ENCODE data around the gene RPS6KC1.
"Not testable (repeated sequence)": the region's sequence is repeated elsewhere in the genome, so short reads cannot be mapped to it uniquely, and the experiment has no call there.

The RPS6KC1 gene

DNA sequence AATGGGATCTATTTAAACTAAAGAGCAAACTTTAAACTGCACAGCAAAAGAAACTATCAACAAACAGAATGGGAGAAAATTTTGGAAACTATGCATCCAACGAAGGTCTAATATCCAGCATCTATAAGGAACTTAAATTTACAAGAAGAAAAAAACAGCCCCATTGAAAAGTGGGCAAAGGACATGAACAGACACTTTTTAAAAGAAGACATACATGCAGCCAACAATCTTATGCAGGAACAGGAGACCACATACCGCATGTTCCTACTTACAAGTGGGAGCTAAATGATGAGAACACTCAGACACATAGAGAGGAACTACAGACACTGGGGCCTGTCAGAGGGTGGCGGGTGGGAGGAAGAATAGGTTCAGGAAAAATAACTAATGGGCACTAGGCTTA is 149.6 kb downstream of the RPS6KC1 start:
- in situ Hi-C loops (cut with MboI; ENCODE audit: low sequenced_read_pairs): no loop called here

DNA sequence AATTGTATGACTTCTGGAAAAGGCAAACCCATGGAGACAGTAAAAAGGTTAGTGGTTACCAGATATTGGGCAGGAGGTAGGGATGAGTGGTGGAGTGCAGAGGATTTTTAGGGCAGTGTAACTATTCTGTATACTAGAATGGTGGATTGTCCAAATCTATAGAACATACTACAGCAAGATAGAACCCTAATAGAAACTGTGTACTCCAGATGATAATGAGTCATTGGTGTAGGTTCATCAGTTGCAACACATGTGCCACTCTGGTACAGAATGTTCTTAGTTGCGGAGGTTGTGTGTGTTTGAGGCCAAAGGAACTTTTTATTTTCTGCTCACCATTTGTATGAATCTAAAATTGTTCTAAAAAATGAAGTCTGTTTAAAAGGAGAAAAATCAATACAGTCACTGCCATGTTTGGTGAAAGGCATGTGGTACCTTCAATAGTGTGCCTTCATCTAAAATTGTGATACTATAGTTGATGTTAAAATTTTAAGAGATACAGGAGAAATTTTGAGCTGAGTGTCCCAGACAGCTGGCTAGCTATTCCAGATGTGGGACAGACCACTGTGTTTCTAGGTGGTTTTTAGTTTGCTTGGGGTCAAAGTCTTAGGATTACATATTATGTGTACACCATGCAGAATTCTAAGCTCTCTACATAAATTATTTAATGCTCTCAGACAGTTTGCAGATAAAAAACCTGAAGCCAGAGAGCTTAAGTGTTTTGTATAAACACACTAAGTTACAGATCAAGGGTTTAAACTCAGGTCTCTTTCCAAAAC is 150.5 kb downstream of the RPS6KC1 start:
- in situ Hi-C loops (cut with MboI; ENCODE audit: low sequenced_read_pairs): no loop called here

DNA sequence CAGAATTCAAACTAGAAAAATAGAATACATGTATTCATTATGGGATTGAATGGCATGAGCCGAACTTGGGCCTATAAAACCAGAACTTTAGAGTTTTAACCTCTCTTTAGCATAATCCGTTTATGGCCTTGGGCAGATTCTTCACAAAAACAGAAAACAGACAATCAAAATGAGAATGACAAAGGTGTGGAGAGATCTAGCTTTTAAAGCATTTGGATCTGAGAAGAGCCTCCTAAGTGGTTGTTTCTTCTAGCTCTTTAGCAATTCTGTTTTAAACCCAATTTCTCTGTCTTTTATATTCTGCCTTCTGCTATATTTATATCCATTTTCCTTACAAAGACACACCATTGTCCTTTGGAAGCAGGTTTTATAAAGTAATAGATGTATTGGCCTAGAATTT is 160.2 kb downstream of the RPS6KC1 start:
- in situ Hi-C loops (cut with MboI; ENCODE audit: low sequenced_read_pairs): no loop called here

DNA sequence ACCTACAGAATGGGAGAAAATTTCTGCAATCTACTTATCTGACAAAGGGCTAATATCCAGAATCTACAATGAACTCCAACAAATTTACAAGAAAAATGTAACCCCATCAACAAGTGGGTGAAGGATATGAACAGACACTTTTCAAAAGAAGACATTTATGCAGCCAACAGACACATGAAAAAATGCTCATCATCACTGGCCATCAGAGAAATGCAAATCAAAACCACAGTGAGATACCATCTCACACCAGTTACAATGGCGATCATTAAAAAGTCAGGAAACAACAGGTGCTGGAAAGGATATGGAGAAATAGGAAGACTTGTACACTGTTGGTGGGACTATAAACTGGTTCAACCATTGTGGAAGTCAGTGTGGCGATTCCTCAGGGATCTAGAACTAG is 168.0 kb downstream of the RPS6KC1 start:
- in situ Hi-C loops (cut with MboI; ENCODE audit: low sequenced_read_pairs): not testable (repeated sequence)

DNA sequence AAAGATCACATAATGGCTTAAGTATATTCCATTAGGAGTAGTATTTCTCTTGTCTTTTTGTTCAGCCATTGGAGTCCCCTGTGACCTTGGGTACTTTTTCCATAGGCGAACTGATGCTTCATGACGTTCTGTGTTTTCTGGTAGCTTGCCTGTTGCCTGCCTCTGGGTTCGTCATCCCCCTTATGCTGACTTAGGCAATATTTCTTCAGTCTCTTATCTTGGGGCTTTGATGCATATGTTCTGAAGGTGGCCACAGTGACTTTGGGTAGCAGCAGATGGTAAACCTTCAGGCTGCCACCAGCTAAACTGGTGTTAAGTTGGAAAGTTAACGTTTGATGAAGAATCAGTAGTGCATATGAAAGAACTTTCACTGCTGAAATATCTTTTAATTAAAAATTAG is 170.2 kb downstream of the RPS6KC1 start:
- in situ Hi-C loops (cut with MboI; ENCODE audit: low sequenced_read_pairs): no loop called here

DNA sequence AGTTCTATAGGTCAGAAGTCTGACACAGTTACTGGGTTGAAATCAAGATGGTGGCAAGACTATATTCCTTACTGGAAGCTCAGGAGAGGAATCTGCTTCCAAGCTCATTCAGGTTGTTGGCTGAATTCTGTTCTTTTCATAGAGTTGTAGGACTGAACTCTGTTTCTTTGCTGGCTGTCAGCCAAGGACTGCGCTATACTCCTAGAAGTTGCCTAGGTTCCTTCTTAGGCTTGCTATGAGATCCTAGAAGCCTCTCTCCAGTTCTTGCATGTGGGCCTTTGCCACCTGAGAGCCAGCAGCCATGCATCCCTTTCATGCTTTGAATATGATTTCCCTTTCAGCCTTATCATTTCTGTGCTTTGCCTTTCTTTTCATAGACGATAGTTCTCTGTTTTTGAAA is 176.4 kb downstream of the RPS6KC1 start:
- in situ Hi-C loops (cut with MboI; ENCODE audit: low sequenced_read_pairs): no loop called here

DNA sequence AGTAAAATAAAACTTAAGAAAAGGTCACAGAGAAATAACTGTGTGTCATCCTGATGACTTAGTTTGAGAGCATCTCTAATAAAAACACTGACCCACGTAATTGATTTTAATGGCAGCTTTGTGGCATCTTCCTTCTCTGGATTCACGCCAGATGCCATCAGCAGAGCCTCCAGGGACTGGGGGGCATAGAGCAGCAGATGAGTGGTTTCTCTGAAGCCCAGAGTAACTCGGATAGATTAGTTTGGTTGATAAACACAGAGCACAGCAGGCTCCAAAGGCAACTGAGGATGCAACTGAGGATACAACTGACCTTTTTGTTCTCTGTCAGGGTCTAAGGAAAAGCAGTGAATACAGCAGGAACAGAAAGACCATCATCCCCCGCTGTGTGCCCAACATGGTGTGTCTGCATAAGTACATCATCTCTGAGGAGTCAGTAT is 180.8 kb downstream of the RPS6KC1 start:
- in situ Hi-C loops (cut with MboI; ENCODE audit: low sequenced_read_pairs): no loop called here

DNA sequence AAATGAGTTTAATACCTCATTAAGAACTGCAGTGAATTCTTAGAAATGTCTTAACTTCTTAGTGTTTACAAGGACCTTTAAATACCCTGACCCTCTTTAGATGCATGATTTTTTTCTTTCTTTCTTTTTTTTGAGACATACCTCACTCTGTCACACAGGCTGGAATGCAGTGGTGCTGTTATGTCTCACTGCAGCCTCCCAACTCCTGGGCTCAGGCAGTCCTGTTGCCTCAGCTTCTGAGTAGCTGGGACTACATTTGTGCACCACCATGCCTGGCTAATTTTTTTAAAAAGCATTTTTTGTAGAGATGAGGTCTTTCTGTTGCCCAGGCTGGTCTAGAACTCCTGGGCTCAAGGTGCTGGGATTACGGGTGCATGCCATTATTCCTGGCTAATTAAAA is 191.8 kb downstream of the RPS6KC1 start:
- in situ Hi-C loops (cut with MboI; ENCODE audit: low sequenced_read_pairs): no loop called here

DNA sequence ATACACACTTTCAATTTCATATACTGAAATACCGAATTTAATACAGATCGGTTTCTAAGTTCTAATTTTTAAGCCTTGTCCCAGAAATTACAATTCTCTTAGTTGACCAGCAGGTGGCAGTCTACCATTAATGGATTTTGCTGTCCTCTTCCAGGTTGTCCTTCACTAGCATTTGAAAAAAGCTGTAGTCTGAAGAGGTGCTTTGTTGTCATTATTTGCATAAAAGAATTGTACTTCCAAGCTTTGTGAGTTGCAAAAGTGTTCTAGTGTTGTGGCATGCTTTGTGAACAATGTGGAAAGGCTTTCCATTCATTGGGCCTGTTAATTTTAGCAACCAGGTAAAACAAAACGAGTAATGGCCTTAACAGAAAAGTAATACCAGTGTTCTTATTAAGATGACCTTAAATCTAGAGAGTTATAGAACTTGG is 193.6 kb downstream of the RPS6KC1 start:
- in situ Hi-C loops (cut with MboI; ENCODE audit: low sequenced_read_pairs): no loop called here

DNA sequence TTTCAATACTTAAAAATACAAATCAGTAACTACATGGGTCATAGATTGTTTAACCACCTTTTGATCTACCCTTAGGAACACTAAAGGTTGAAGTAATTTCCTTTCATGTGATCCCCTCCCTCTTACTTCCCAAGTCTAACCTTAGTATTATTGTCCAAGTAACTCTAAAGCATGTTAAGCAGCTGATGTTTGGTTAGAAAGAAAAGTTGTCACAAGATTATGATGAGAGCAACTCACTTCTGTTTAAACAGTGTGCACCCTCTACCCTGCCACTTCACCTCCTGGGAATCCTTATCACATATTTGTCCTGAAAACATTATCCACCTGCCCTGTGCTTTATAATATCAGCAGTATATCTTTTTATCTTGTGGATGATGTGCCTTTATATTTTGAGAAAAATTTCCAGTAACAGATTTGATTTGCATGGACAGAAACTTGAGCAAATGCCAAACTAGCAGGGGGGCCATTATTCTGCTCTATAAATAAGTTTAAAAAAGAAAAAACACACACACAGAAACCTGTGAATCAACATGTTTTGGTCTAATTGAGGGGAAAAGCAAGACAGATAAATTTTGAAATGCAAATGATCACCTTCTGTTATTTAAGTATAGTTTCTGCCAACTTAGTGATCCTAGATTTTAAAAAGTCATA is 194.3 kb downstream of the RPS6KC1 start:
- in situ Hi-C loops (cut with MboI; ENCODE audit: low sequenced_read_pairs): no loop called here

DNA sequence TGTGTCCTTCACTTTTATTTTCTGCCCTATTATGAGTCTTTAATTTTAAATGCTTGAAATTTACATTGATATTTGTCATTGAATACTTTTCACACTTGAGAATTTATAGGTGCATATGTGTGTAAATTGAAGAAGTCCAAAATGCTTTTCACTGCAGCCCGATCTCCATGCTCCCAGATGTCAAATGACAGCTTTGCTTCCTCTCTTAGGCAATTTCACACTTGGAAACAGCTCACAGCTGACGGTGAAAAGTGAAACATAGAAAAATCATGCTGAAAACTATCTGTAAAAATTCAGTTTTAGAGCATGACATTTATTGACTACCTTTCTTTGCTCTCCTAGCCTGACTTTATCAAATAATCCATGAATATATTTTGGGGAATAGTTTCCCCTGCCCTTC is 196.0 kb downstream of the RPS6KC1 start:
- in situ Hi-C loops (cut with MboI; ENCODE audit: low sequenced_read_pairs): no loop called here

DNA sequence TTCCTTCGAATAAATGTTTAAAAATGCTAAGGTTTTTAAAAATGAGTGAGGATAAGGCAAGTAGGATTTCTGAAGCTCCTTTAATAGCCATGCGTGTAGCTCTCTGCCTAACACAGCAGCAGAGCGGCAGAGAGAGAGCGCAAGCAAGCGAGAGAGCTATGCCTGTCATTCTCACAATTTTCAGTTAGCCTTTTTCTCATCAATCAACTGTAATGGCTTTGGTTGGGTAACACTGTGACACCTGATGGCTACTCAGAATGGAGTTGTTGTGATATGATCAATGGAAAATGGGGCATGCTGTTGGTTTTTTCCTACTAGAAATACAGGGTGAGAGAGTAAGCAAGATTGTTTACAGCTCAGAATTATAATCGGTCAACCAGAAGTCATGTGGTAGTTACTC is 198.4 kb downstream of the RPS6KC1 start:
- in situ Hi-C loops (cut with MboI; ENCODE audit: low sequenced_read_pairs): no loop called here

DNA sequence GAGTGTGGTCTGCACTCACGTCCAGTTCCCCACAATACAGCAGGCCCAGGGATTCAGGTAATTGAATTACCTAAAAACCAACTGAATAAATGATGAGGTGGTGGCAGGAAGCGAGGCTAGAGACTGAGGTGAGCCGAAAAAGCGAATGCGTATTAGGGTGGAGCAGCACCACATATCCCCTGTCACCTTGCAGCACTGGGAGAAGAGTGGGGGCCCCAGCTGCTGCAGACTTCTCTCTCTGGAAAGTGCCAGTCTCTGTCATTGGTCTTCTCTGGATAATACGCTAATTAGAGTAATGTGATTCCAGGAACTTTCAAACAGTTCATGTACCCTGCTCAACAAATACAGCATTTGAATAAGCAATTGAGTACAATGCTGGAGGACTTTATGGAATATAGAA is 199.0 kb downstream of the RPS6KC1 start:
- in situ Hi-C loops (cut with MboI; ENCODE audit: low sequenced_read_pairs): no loop called here

DNA sequence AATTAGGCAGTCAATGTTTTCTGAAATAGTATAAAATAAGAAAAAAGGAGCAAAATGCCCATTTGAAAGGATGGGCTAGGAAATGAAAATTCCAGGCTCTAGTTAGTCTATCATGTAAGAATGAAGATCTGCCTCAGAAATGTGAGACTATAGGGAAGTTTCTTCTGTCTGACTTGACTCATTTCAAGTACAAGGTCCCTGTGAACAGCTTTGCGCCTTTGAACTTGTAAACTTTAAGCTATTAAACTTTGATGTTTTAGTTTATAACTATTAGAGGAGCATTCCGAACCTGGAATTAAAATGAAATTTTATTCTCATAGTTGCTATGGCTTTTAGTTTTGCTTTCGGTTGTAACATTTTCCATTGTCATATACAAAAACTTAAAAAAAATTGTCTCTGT is 199.4 kb downstream of the RPS6KC1 start:
- in situ Hi-C loops (cut with MboI; ENCODE audit: low sequenced_read_pairs): no loop called here

DNA sequence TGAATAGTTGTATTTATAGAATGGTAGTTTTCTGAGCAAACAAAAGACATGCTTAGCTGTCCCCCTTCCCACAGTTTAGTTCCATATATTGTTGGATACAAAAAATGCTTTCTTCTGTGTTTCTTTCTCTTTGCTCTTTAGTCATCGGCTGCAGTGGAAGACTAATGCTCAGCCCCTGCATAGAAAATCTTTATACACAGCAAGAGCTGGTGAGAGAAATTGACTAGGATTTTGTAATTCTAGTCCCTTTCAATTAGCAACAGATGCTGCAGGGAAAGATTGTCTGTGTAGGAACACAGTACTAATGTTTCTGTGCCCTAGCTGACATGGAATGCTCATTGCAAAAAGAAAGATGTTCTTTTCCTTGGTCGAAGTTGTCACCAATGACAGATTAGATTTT is 200.9 kb downstream of the RPS6KC1 start:
- in situ Hi-C loops (cut with MboI; ENCODE audit: low sequenced_read_pairs): no loop called here

DNA sequence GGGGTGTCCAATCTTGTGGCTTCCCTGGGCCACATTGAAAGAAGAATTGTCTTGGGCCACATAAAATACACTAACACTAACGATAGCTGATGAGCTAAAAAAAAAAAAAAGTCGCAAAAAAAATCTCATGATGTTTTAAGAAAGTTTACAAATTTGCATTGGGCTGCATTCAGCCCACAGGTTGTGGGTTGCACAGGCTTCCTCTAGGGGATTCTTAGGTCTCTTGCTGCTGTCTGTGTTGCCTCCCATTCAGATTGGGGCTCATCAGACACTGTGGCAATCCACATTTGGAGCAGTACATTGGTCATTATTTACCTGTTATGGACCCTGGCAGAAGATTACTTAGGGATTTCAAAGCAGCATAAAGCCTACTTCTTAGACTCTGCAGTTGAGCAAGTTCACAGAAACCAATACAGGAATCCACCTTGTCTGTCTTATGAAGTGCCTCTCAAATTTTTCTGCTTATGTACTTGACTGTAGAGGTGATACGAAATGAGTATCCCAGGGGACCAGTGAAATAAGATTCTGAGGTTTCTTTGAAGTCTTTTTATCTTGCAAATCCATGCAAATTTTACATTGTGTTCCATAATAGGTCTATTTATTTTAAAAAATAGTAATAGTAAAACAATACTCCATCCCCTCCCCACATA is 205.5 kb downstream of the RPS6KC1 start:
- in situ Hi-C loops (cut with MboI; ENCODE audit: low sequenced_read_pairs): no loop called here

DNA sequence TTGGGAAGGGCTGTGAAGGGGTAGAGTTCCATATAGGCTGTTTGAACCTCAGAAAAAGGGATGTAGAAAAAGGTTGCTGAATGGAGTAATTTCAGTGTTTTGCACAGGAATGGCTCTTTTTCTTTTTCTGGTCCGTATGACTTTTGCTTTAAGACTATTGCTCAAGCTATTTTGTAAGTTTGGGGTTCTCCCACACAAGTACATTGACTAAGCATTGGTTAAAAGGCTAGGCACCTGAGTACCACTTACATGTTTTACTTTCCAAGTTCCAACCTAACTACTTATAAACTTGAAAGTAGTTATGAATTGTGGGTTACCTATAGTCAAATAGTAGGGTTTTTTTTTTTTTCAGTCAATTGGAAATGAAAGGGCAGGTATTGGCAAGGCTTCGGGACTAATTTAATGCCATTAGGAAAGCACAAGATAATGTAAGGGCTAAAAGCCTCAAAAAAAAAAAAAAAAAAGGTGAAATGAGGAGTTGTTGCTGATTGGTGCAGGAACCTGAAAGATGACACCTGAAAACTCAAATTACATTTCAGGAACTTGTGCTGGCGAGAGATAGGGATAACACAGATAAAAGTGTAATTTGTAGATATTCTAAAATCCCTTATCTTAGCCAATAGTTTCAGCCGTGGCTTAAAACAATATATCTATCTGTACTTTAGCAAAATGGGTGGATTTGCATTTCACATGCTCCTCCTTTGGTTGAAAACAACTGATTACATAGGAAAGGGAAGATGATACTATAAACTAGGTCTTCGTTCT is 209.5 kb downstream of the RPS6KC1 start:
- in situ Hi-C loops (cut with MboI; ENCODE audit: low sequenced_read_pairs): no loop called here

DNA sequence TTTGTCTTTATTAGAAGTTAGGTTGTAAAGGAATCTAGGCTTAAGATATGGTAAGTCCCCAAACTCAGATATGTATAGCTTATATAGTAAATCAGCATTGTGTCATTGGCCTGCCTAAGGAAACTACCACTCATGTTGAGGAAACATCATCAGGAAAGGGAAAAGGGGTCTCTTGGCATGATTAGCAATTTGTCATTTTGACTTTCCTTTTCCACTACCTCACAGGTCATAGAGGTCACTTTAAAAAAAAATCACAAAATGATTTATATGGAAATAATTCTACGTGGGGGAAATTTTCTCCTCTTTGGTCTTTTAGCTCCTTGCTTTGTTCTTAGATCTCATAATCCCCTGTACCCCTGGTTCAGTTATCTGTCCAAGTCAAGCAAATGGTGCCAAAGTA is 213.5 kb downstream of the RPS6KC1 start:
- in situ Hi-C loops (cut with MboI; ENCODE audit: low sequenced_read_pairs): no loop called here

DNA sequence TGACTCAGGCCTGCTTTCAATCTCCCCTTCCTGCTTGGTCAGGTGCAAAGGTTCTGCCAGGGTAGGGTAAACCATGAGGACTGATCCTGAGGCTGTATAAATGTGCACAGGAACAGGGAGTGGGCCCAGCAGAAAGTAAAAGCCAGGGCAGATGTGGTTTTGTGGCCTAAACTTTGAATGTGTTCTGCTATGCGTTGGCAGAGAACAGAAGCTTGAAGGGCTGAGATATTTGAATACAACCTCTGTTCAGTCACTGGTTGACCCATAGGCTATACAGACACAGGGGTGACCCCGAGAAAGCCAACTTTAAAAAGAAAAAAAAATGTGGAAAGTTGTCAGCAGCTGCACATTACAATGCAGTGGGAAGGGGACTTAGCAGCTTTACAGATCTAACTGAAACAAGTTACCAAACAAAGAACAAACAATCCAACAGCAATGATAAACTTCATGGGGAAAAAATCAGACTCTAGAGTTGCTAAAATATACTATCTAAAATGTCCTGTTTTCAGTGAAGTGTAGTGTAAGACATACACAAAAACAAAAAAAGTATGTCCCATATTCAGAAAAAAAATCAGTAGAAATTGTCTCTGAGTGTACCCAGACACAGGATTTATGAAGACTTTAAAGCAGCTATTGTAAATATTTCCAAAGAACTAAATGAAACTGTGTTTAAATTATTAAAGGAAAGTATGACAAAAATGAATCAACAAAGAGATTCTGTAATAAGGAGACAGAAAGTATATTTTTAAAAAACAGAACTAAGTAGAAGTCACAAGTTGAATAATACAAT is 216.1 kb downstream of the RPS6KC1 start:
- in situ Hi-C loops (cut with MboI; ENCODE audit: low sequenced_read_pairs): no loop called here

DNA sequence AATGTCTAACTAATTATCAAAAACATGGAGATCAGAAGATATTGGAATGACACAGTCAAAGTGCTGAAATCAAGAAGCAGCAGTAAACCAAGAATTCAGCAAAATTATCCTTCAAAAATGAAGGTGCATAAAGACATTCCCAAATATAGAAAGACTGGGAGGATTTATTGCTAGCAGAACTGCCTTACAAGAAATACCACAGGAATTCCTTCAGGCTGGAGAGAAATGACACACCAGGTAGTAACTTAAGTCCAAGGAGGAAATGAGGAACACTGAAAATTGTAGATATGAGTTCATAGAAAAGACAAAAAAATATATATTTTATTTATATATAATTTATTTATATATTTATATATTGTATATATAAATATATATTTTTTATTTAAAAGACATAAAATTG is 217.2 kb downstream of the RPS6KC1 start:
- in situ Hi-C loops (cut with MboI; ENCODE audit: low sequenced_read_pairs): no loop called here

DNA sequence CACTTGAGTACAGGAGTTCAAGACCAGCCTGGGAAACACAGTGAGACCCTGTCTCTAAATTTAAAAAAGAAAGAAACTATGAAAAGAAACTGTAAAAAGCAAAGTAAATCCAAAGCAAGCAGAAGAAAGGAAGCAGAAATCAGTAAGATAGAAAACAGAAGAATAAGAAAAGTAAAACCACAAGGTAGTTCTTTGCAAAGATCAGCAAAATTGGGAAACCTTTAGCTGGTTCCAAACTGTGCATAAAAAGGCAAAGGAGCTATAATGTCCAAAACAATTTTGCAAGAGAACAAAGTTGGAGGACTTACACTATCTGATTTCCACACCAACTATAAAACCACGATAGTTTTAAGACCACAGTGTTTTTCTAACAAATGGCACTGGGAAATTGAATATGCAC is 218.8 kb downstream of the RPS6KC1 start:
- in situ Hi-C loops (cut with MboI; ENCODE audit: low sequenced_read_pairs): no loop called here

Measured in HL-60/S4 treated with retinoic acid at 250 ng/mL for 4 days and 3 days (cell line).